NCI-H510A treated with DMSO at 0.1 percent for 48 hours (cell line): ENCODE measurements around the gene ZDHHC18.
A peak's percentile ranks its signal among the peaks of the same experiment; 100 is the strongest.

Experiments used
- DNase-seq: peaks from one replicate; lab custom pipeline; 2025; lab: John Stamatoyannopoulos, UW

The ZDHHC18 gene

GRCh38 chr1:26900001-26900814 is 73.7 kb downstream of the ZDHHC18 start, which contains the start of gene GPATCH3:
TSS of gene GPATCH3 (minus strand) at chr1:26900467. CDS start at chr1:26900442, 25 bp downstream.
- peak; percentile 87 for DNase-seq

- no peak for DNase-seq
Observed at GRCh38 chr1:26900815-26901511, 74.5 kb downstream of the ZDHHC18 start.
